H9 (cell line): ENCODE measurements around the gene ITGA1. TPM values are rescaled to one million over a fixed set of nuclear protein-coding genes. Genes with fewer than 3 reads are reported as not detected.

Experiments
- DNase-seq: peaks from one replicate; pipeline ENCODE4 v3.0.0-alpha.2; 2017
- H2AFZ ChIP-seq: one replicate; pipeline ENCODE4 v1.6.1; 2013; ENCODE audit warnings: mild to moderate bottlenecking, low read length, control low read depth, moderate library complexity
- H2AK5ac ChIP-seq: 2 replicates; pipeline ENCODE4 v1.6.1; 2013; ENCODE audit warnings: low read length, control low read depth, mixed read lengths; ENCODE audit not compliant: insufficient read length
- H2BK120ac ChIP-seq: one replicate; pipeline ENCODE4 v1.6.1; 2013; ENCODE audit warnings: low read depth, mild to moderate bottlenecking, low read length, control low read depth, inconsistent platforms; ENCODE audit not compliant: poor library complexity, severe bottlenecking
- H2BK12ac ChIP-seq: 2 replicates; pipeline ENCODE4 v1.6.1; 2013; ENCODE audit warnings: low read length, control low read depth, mixed read lengths, low read depth; ENCODE audit not compliant: insufficient read length
- H2BK15ac ChIP-seq: 2 replicates; pipeline ENCODE4 v1.6.1; 2013; ENCODE audit warnings: low read depth, low read length, control low read depth
- H2BK20ac ChIP-seq: one replicate; pipeline ENCODE4 v1.6.1; 2013; ENCODE audit warnings: low read depth, mild to moderate bottlenecking, low read length, control low read depth, inconsistent platforms; ENCODE audit not compliant: poor library complexity, severe bottlenecking
- H2BK5ac ChIP-seq: 2 replicates; pipeline ENCODE4 v1.6.1; 2013; ENCODE audit warnings: low read length, control low read depth, mixed read lengths; ENCODE audit not compliant: insufficient read length
- H3K14ac ChIP-seq: 2 replicates; pipeline ENCODE4 v1.6.1; 2013; ENCODE audit warnings: low read length, control low read depth; ENCODE audit not compliant: insufficient read depth
- H3K18ac ChIP-seq: 2 replicates; pipeline ENCODE4 v1.6.1; 2013; ENCODE audit warnings: low read depth, mild to moderate bottlenecking, mixed read lengths, low read length, control low read depth; ENCODE audit not compliant: insufficient read length
- H3K23ac ChIP-seq: 2 replicates; pipeline ENCODE4 v1.6.1; 2013; ENCODE audit warnings: low read length, control low read depth, mixed read lengths, low read depth; ENCODE audit not compliant: insufficient read length
- H3K23me2 ChIP-seq: 2 replicates; pipeline ENCODE4 v1.6.1; 2013; ENCODE audit warnings: low read depth, mild to moderate bottlenecking, mixed read lengths, low read length, control low read depth; ENCODE audit not compliant: insufficient read length, poor library complexity, severe bottlenecking
- H3K27ac ChIP-seq: 2 replicates; pipeline ENCODE4 v1.5.1; 2013; ENCODE audit warnings: low read length, control low read depth, mixed read lengths, low read depth; ENCODE audit not compliant: insufficient read length
- H3K27me3 ChIP-seq: 2 replicates; pipeline ENCODE4 v1.6.1; 2013; ENCODE audit warnings: low read length, control low read depth, inconsistent platforms; ENCODE audit not compliant: insufficient read depth
- H3K4ac ChIP-seq: 2 replicates; pipeline ENCODE4 v1.6.1; 2013; ENCODE audit warnings: low read depth, mild to moderate bottlenecking, control low read depth, inconsistent platforms, low read length, moderate library complexity
- H3K4me1 ChIP-seq: 2 replicates; pipeline ENCODE4 v1.6.1; 2013; ENCODE audit warnings: low read length, control low read depth, inconsistent platforms; ENCODE audit not compliant: insufficient read depth
- H3K4me2 ChIP-seq: 2 replicates; pipeline ENCODE4 v1.6.1; 2013; ENCODE audit warnings: low read length, control low read depth, mixed read lengths; ENCODE audit not compliant: insufficient read length, insufficient read depth
- H3K56ac ChIP-seq: 2 replicates; pipeline ENCODE4 v1.6.1; 2013; ENCODE audit warnings: low read depth, mild to moderate bottlenecking, mixed read lengths, low read length, control low read depth; ENCODE audit not compliant: insufficient read length
- H3K79me1 ChIP-seq: 2 replicates; pipeline ENCODE4 v1.6.1; 2013; ENCODE audit warnings: low read depth, mild to moderate bottlenecking, moderate library complexity, low read length, control low read depth, inconsistent platforms; ENCODE audit not compliant: insufficient read depth, poor library complexity, severe bottlenecking
- H3K79me2 ChIP-seq: 2 replicates; pipeline ENCODE4 v1.6.1; 2013; ENCODE audit warnings: low read length, control low read depth, inconsistent platforms; ENCODE audit not compliant: insufficient read depth
- H3K9ac ChIP-seq: 2 replicates; pipeline ENCODE4 v1.6.1; 2013; ENCODE audit warnings: low read length, control low read depth, mixed read lengths; ENCODE audit not compliant: insufficient read length; ENCODE audit errors: extremely low read depth
- H3K9me3 ChIP-seq: one replicate; pipeline ENCODE4 v1.6.1; 2013; ENCODE audit warnings: low read depth, low read length, inconsistent platforms; ENCODE audit not compliant: control insufficient read depth
- H3T11ph ChIP-seq: one replicate; pipeline ENCODE4 v1.6.1; 2013; ENCODE audit warnings: mild to moderate bottlenecking, low read length, control low read depth, inconsistent platforms
- H4K20me1 ChIP-seq: one replicate; pipeline ENCODE4 v1.6.1; 2013; ENCODE audit not compliant: control insufficient read depth, insufficient read length, insufficient read depth
- H4K5ac ChIP-seq: 2 replicates; pipeline ENCODE4 v1.6.1; 2013; ENCODE audit warnings: low read depth, mild to moderate bottlenecking, mixed read lengths, low read length, control low read depth; ENCODE audit not compliant: insufficient read length
- H4K8ac ChIP-seq: replicated peaks from 2 replicates; pipeline ENCODE4 v1.6.1; 2013; ENCODE audit warnings: low read length, control low read depth, mixed read lengths, low read depth; ENCODE audit not compliant: insufficient read length
- H4K91ac ChIP-seq: 2 replicates; pipeline ENCODE4 v1.6.1; 2013; ENCODE audit warnings: low read depth, mild to moderate bottlenecking, moderate library complexity, mixed read lengths, low read length, control low read depth; ENCODE audit not compliant: insufficient read length
- H3K27ac Mint-ChIP-seq, 3 experiments: 2 replicates in 2 of 3; 3 replicates in 1 of 3; pipeline ENCODE4 v1.8.0; 2020 to 2021; ENCODE audit warnings: mixed read lengths in 3 of 3, mild to moderate bottlenecking in 1 of 3, moderate library complexity in 1 of 3
- H3K27me3 Mint-ChIP-seq: 2 replicates; pipeline ENCODE4 v1.8.0; 2021; ENCODE audit warnings: low read depth, mild to moderate bottlenecking, moderate library complexity, mixed read lengths
- H3K36me3 Mint-ChIP-seq, 3 experiments: 2 replicates in 2 of 3; 3 replicates in 1 of 3; pipeline ENCODE4 v1.8.0; 2020 to 2021; ENCODE audit warnings: low read depth in 3 of 3, mixed read lengths in 3 of 3; ENCODE audit not compliant: insufficient read depth in 1 of 3
- H3K4me1 Mint-ChIP-seq, 2 experiments: 2 replicates each; pipeline ENCODE4 v1.8.0; 2020; ENCODE audit warnings: mixed read lengths in 2 of 2
- H3K4me3 Mint-ChIP-seq, 2 experiments: 2 replicates in 1 of 2; 3 replicates in 1 of 2; pipeline ENCODE4 v1.8.0; 2020 to 2021; ENCODE audit warnings: mild to moderate bottlenecking in 2 of 2, mixed read lengths in 2 of 2, moderate library complexity in 1 of 2
- H3K9me3 Mint-ChIP-seq, 2 experiments: 2 replicates in 1 of 2; 3 replicates in 1 of 2; pipeline ENCODE4 v1.8.0; 2020; ENCODE audit warnings: mild to moderate bottlenecking in 2 of 2, mixed read lengths in 2 of 2, moderate library complexity in 1 of 2
- WGBS: extraction: QIAGEN DNeasy Blood & Tissue Kit; methylation state at CpG from one replicate; pipeline ENCODE4 v1.1.7; 2013; ENCODE audit warnings: missing lambda C conversion rate, low lambda C conversion rate, mixed read lengths; ENCODE audit not compliant: insufficient read length; ENCODE audit errors: extremely low coverage; 5-methylcytosine and 5-hydroxymethylcytosine counted together
- total RNA-seq: library from RNA; stranded (reverse); gene quantifications from 2 replicates; pipeline ENCODE4 v1.2.1, GENCODE V29; 2021
- TF ChIP-seq, protein P1 (sequence below): fragments of 200-600 bp; sonication (generic); conservative IDR thresholded peaks from 3 replicates; pipeline ENCODE4 v1.8.0; 2021; ENCODE audit warnings: antibody characterized with exemption, mild to moderate bottlenecking

Gene ITGA1
- total RNA-seq, 1 experiment from 2014 or later, result 3.9 TPM

GRCh38 chr5:52834320-52834719 is 46.6 kb downstream of the ITGA1 start:
- H3K4ac ChIP-seq, result no peak overlapping the region
- no peaks in the 10 kb centered on the region for H3K4me1 ChIP-seq
- no peak overlapping the region for H3K4me2 ChIP-seq
- Mint-ChIP-seq H3K27me3 (no peaks in the 10 kb centered on the region), H3K36me3 (no peaks in the 10 kb centered on the region), H3K4me3 (no peak overlapping the region), H3K4me1 (no peaks in the 10 kb centered on the region), H3K9me3 (no peaks in the 10 kb centered on the region), H3K27ac (no peak overlapping the region)
- no peak overlapping the region for H2BK5ac ChIP-seq
- no peak overlapping the region for H3K23ac ChIP-seq
- H2BK120ac ChIP-seq, result no peak overlapping the region
- H2AFZ ChIP-seq, result no peak overlapping the region
- H2BK15ac ChIP-seq, result no peak overlapping the region
- no peak overlapping the region for H2BK12ac ChIP-seq
- H4K8ac ChIP-seq, result no peak overlapping the region
- no peaks in the 10 kb centered on the region for H4K20me1 ChIP-seq
- WGBS, result no CpG with 5 or more reads among the region's 2 CpGs
- no peak overlapping the region for H2AK5ac ChIP-seq
- no peak overlapping the region for H2BK20ac ChIP-seq
- no peak overlapping the region for H3K18ac ChIP-seq
- H3K56ac ChIP-seq, result no peak overlapping the region
- H3T11ph ChIP-seq, result no peak overlapping the region
- no peaks in the 10 kb centered on the region for H3K23me2 ChIP-seq
- H3K79me2 ChIP-seq, result no peaks in the 10 kb centered on the region
- no peak overlapping the region for H4K91ac ChIP-seq
- no peak for DNase-seq
- H3K27ac ChIP-seq, result no peak overlapping the region
- TF ChIP-seq, protein P1, sequence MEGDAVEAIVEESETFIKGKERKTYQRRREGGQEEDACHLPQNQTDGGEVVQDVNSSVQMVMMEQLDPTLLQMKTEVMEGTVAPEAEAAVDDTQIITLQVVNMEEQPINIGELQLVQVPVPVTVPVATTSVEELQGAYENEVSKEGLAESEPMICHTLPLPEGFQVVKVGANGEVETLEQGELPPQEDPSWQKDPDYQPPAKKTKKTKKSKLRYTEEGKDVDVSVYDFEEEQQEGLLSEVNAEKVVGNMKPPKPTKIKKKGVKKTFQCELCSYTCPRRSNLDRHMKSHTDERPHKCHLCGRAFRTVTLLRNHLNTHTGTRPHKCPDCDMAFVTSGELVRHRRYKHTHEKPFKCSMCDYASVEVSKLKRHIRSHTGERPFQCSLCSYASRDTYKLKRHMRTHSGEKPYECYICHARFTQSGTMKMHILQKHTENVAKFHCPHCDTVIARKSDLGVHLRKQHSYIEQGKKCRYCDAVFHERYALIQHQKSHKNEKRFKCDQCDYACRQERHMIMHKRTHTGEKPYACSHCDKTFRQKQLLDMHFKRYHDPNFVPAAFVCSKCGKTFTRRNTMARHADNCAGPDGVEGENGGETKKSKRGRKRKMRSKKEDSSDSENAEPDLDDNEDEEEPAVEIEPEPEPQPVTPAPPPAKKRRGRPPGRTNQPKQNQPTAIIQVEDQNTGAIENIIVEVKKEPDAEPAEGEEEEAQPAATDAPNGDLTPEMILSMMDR, result no peak
- H3K9me3 ChIP-seq, result no peaks in the 10 kb centered on the region
- H3K79me1 ChIP-seq, result no peaks in the 10 kb centered on the region
- H3K27me3 ChIP-seq, result no peaks in the 10 kb centered on the region
- H3K9ac ChIP-seq, result no peak overlapping the region
- no peak overlapping the region for H4K5ac ChIP-seq
- no peak overlapping the region for H3K14ac ChIP-seq
